B cell (primary cell): Measurements from ENCODE around the gene FAF1. TPM values are rescaled to one million over a fixed set of nuclear protein-coding genes. Genes with fewer than 3 reads are reported as not detected.

Experiments used
- ATAC-seq: fragments of 200-7000 bp; cut with Tn5 transposase; one replicate; pipeline ENCODE4 v1.10.0; 2021; ENCODE audit warnings: low read depth, mild to moderate bottlenecking, moderate number of reproducible peaks, moderate library complexity
- CTCF ChIA-PET: fragments of 350-600 bp; sonication (Branson Sonifier 250); formaldehyde crosslinking; loops from one replicate; lab custom pipeline; 2021; ENCODE audit warnings: antibody characterized with exemption, inconsistent platforms; lab: Charles Lee
- POLR2A ChIA-PET: fragments of 350-600 bp; sonication (Branson Sonifier 250); formaldehyde crosslinking; loops from one replicate; lab custom pipeline; 2021; ENCODE audit warnings: antibody characterized with exemption; lab: Charles Lee
- DNase-seq: peaks from one replicate; pipeline ENCODE4 v3.0.0; 2013
- H2AFZ ChIP-seq: 2 replicates; pipeline ENCODE4 v1.6.1; 2012; ENCODE audit warnings: mild to moderate bottlenecking, low read depth, low read length; ENCODE audit not compliant: insufficient read depth, poor library complexity, severe bottlenecking
- H3K27ac ChIP-seq, 2 donors: 1 replicate in 1 of 2; 2 replicates in 1 of 2; pipeline ENCODE4 v1.5.1; 2012 to 2013; ENCODE audit warnings: low read length in 2 of 2, mild to moderate bottlenecking in 2 of 2, moderate library complexity in 1 of 2
- H3K27me3 ChIP-seq, 4 experiments: fragments of 200-600 bp in 1 of 4; sonication (generic) in 1 of 4; replicated peaks in 1 of 4; 1 replicate in 2 of 4; 2 replicates in 2 of 4; pipeline versions ENCODE4 v1.6.1 to v1.7.0; 2013 to 2016; ENCODE audit warnings: low read length in 3 of 4, mild to moderate bottlenecking in 2 of 4, mixed read lengths in 1 of 4, moderate library complexity in 1 of 4; ENCODE audit not compliant: insufficient read depth in 4 of 4, control insufficient read depth in 3 of 4; ENCODE audit errors: control extremely low read depth in 1 of 4
- H3K36me3 ChIP-seq, 2 experiments: replicated peaks in 1 of 2; 1 replicate in 1 of 2; 2 replicates in 1 of 2; pipeline versions ENCODE4 v1.6.1 to v1.7.1; 2013; ENCODE audit warnings: low read length in 1 of 2; ENCODE audit not compliant: insufficient read depth in 2 of 2, control insufficient read depth in 1 of 2; ENCODE audit errors: control extremely low read depth in 1 of 2, extremely low read depth in 1 of 2
- H3K4me1 ChIP-seq, 2 donors: fragments of 200-600 bp in 1 of 2; sonication (generic) in 1 of 2; 1 replicate in 1 of 2; 2 replicates in 1 of 2; pipeline versions ENCODE4 v1.5.1 to v1.6.1; 2013 to 2017; ENCODE audit warnings: low read length in 2 of 2; ENCODE audit not compliant: control insufficient read depth in 2 of 2, insufficient read depth in 2 of 2
- H3K4me2 ChIP-seq: replicated peaks from 2 replicates; pipeline ENCODE3; 2012; ENCODE audit warnings: mild to moderate bottlenecking, low read depth, low read length; ENCODE audit not compliant: poor library complexity, severe bottlenecking
- H3K4me3 ChIP-seq, 5 experiments: fragments of 200-600 bp in 1 of 5; sonication (generic) in 1 of 5; 1 replicate in 3 of 5; 2 replicates in 2 of 5; pipeline versions ENCODE4 v1.5.1 to v1.7.0; 2011 to 2016; ENCODE audit warnings: low read length in 4 of 5, mild to moderate bottlenecking in 4 of 5, low read depth in 2 of 5, control low read depth in 1 of 5, moderate library complexity in 1 of 5; ENCODE audit not compliant: insufficient read depth in 1 of 5; ENCODE audit errors: control extremely low read depth in 1 of 5, extremely low read depth in 1 of 5
- H3K79me2 ChIP-seq: fragments of 200-600 bp; sonication (generic); one replicate; pipeline ENCODE4 v1.6.0; 2016; ENCODE audit warnings: low read length; ENCODE audit not compliant: control insufficient read depth, insufficient read depth
- H3K9ac ChIP-seq: fragments of 200-600 bp; sonication (generic); 2 replicates; pipeline ENCODE4 v1.6.1; 2017; ENCODE audit warnings: mild to moderate bottlenecking, low read length, moderate library complexity
- H3K9me3 ChIP-seq, 3 donors: one replicate each; pipeline versions ENCODE4 v1.6.1 to v1.7.1; 2013; ENCODE audit warnings: low read length in 2 of 3; ENCODE audit not compliant: control insufficient read depth in 2 of 3, insufficient read depth in 1 of 3; ENCODE audit errors: control extremely low read depth in 1 of 3
- H4K20me1 ChIP-seq: 2 replicates; pipeline ENCODE4 v1.6.0; 2012; ENCODE audit warnings: mild to moderate bottlenecking, low read length; ENCODE audit not compliant: insufficient read depth, control insufficient read depth, poor library complexity, severe bottlenecking
- H3K27ac Mint-ChIP-seq: one replicate; pipeline ENCODE4 v1.8.0; 2021; ENCODE audit warnings: mixed read lengths
- H3K27me3 Mint-ChIP-seq: one replicate; pipeline ENCODE4 v1.8.0; 2021; ENCODE audit warnings: mixed read lengths
- H3K4me1 Mint-ChIP-seq: one replicate; pipeline ENCODE4 v1.8.0; 2021; ENCODE audit warnings: mixed read lengths
- H3K4me3 Mint-ChIP-seq: one replicate; pipeline ENCODE4 v1.8.0; 2021; ENCODE audit warnings: mixed read lengths
- H3K9me3 Mint-ChIP-seq: one replicate; pipeline ENCODE4 v1.8.0; 2022; ENCODE audit warnings: mixed read lengths; ENCODE audit not compliant: insufficient read depth
- EZH2 ChIP-seq: IDR thresholded peaks from 2 replicates; pipeline ENCODE4 v1.6.1; 2012; ENCODE audit warnings: borderline replicate concordance, low read depth, mild to moderate bottlenecking, moderate library complexity, low read length; ENCODE audit not compliant: insufficient read depth, poor library complexity, severe bottlenecking
- WGBS: methylation state at CpG from one replicate; pipeline ENCODE4 v1.1.5; 2013; ENCODE audit warnings: missing lambda C conversion rate; ENCODE audit not compliant: insufficient coverage; 5-methylcytosine and 5-hydroxymethylcytosine counted together
- intact Hi-C: fragments of 100-400 bp; cut with micrococcal nuclease; formaldehyde crosslinking; loops from one replicate; pipeline ENCODE4 v1.10.0; 2022
- polyA plus RNA-seq: library from polyadenylated mRNA; depleted of rRNA; stranded (reverse); fragments of >200 nt; gene quantifications from 2 replicates; pipeline ENCODE4 v1.2.3, GENCODE V29; 2012
- total RNA-seq, 2 donors: library from RNA; stranded (reverse); fragments of 120-200 nt in 1 of 2; gene quantifications; 1 replicate in 1 of 2; 2 replicates in 1 of 2; pipeline versions ENCODE4 v1.2.3 to v1.2.4, GENCODE V29; 2013 to 2022
- TF ChIP-seq, protein P1 (sequence below): fragments of 200-600 bp; IDR thresholded peaks from one replicate; pipeline ENCODE4 v1.8.0; 2022; ENCODE audit warnings: antibody characterized with exemption, mild to moderate bottlenecking

FAF1 gene
- total and polyA plus RNA-seq, 2 donors (not counting 1 experiment from before 2014, with no cell fraction given): 10.1 to 58.4 TPM

DNA sequence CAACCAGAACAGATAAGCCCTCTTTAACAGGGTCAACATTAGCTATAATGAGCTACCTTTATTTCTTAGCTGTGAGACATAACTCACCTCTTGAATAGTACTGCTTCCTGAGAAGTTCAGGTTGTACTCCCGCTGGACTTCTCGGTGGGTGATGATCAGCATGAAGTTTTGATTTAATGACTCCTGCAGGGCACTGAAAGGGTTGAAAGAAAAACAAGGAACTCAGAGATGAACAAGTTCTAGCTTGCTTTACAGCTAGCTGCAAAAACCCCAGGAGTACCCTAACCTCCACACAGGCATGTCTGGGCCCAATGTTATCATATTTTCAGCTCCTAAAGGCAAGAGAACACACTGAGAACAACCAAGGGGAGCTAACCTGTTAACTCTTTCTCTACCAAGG, 254.4 kb downstream of the FAF1 start:
- Histone ChIP-seq H2AFZ (no peak overlapping the region), H3K4me3 (no peak overlapping the region), H3K4me1 (no peaks in the 10 kb centered on the region), H3K36me3 (no peaks in the 10 kb centered on the region), H3K79me2 (no peaks in the 10 kb centered on the region), H3K9ac (no peak overlapping the region), H4K20me1 (no peaks in the 10 kb centered on the region), H3K9me3 (no peaks in the 10 kb centered on the region), H3K27me3 (no peaks in the 10 kb centered on the region), H3K27ac (no peak overlapping the region), H3K4me2 (no peak overlapping the region)
- ATAC-seq: no peak
- H3K4me1 Mint-ChIP-seq: peaks cover 5% of the 10 kb centered on the region
- intact Hi-C loops: no loop called here
- ChIA-PET POLR2A (no interaction called here), CTCF (interaction anchor here (0.6 to 3.0 kb wide), 5 partner anchors 8 to 484 kb away, joined by 3 to 8 read pairs (median 8); no protein-coding TSS in a partner anchor)
- no peak overlapping the region for H3K4me3 Mint-ChIP-seq
- no peak for TF ChIP-seq EZH2
- DNase-seq: no peak
- WGBS: no CpG with 5 or more reads among the region's 2 CpGs
- H3K9me3 Mint-ChIP-seq: no peaks in the 10 kb centered on the region
- H3K27me3 Mint-ChIP-seq: no peaks in the 10 kb centered on the region
- H3K27ac Mint-ChIP-seq: no peak overlapping the region

DNA sequence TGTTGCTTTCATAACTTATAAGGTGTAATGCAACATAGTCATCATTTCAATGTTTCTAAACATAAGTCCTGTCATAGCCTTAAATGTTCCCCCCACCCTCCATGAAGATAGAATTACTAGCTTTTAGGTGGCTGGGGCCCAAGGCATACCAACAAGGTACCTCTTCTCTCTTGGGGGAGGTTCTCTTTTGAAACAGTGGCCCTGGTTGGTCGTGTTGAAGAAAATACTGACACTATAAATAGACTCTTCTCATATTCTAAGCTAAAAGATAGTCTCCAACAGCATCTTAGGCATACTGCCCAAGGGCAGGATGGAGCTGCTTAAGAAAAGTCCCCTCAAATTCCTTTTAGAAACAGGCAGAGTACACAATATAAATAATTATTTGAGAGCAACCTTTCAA, 255.0 kb downstream of the FAF1 start:
- no peaks in the 10 kb centered on the region for H3K79me2 ChIP-seq
- no peak for ATAC-seq
- H2AFZ ChIP-seq: no peak overlapping the region
- no peak for TF ChIP-seq EZH2
- TF ChIP-seq, protein P1, sequence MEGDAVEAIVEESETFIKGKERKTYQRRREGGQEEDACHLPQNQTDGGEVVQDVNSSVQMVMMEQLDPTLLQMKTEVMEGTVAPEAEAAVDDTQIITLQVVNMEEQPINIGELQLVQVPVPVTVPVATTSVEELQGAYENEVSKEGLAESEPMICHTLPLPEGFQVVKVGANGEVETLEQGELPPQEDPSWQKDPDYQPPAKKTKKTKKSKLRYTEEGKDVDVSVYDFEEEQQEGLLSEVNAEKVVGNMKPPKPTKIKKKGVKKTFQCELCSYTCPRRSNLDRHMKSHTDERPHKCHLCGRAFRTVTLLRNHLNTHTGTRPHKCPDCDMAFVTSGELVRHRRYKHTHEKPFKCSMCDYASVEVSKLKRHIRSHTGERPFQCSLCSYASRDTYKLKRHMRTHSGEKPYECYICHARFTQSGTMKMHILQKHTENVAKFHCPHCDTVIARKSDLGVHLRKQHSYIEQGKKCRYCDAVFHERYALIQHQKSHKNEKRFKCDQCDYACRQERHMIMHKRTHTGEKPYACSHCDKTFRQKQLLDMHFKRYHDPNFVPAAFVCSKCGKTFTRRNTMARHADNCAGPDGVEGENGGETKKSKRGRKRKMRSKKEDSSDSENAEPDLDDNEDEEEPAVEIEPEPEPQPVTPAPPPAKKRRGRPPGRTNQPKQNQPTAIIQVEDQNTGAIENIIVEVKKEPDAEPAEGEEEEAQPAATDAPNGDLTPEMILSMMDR: no peak
- WGBS: no CpG with 5 or more reads among the region's 1 CpG
- POLR2A ChIA-PET: no interaction called here
- peak overlapping the region in 1 of 2 donors; percentile 32 for H3K27ac ChIP-seq
- peaks cover 5% of the 10 kb centered on the region for H3K4me1 Mint-ChIP-seq
- no peaks in the 10 kb centered on the region for H4K20me1 ChIP-seq
- CTCF ChIA-PET: interaction anchor here (0.6 to 3.0 kb wide), 6 partner anchors 9 to 484 kb away, joined by 3 to 8 read pairs (median 6); no protein-coding TSS in a partner anchor
- no peak overlapping the region for H3K4me3 ChIP-seq
- no peak overlapping the region for H3K4me3 Mint-ChIP-seq
- no peaks in the 10 kb centered on the region for H3K9me3 Mint-ChIP-seq
- no peak for DNase-seq
- no peaks in the 10 kb centered on the region for H3K36me3 ChIP-seq
- no peaks in the 10 kb centered on the region for H3K27me3 Mint-ChIP-seq
- no peak overlapping the region for H3K27ac Mint-ChIP-seq
- no peaks in the 10 kb centered on the region for H3K27me3 ChIP-seq
- no peak overlapping the region for H3K9ac ChIP-seq
- H3K9me3 ChIP-seq: no peaks in the 10 kb centered on the region
- intact Hi-C loops: no loop called here
- H3K4me2 ChIP-seq: no peak overlapping the region
- no peaks in the 10 kb centered on the region for H3K4me1 ChIP-seq
